Coronary artery (tissue), 2 donors: ENCODE results near the gene PRSS21.

Experiments
- DNase-seq: peaks from one replicate; pipeline ENCODE4 v3.0.0-alpha.2; 2017; ENCODE audit warnings: low spot score
- H3K27ac ChIP-seq, 2 donors: fragments of 200-600 bp; sonication (generic); one replicate each; pipeline ENCODE4 v1.5.1; 2016 to 2019
- H3K4me3 ChIP-seq: fragments of 200-600 bp; sonication (generic); 2 replicates; pipeline ENCODE4 v1.5.1; 2016; ENCODE audit warnings: mild to moderate bottlenecking, moderate library complexity
- CTCF ChIP-seq: fragments of 200-600 bp; sonication (generic); IDR thresholded peaks from one replicate; pipeline ENCODE4 v1.5.1; 2019; ENCODE audit warnings: antibody characterized with exemption

Gene PRSS21

GRCh38 chr16:2771496-2772402 is 45.3 kb upstream of the PRSS21 start:
- no peak for TF ChIP-seq CTCF
- no peak for DNase-seq
- H3K4me3 ChIP-seq: no peak overlapping the region
- no peak overlapping the region for H3K27ac ChIP-seq

GRCh38 chr16:2773188-2773968 is 43.7 kb upstream of the PRSS21 start:
- no peak for DNase-seq
- no peak overlapping the region for H3K4me3 ChIP-seq
- H3K27ac ChIP-seq: peak overlapping the region in 1 of 2 donors; percentile 29
- no peak for TF ChIP-seq CTCF

- TF ChIP-seq CTCF: no peak
- no peak for DNase-seq
- H3K27ac ChIP-seq: no peak overlapping the region
- H3K4me3 ChIP-seq: no peak overlapping the region
These were observed 42.7 kb upstream of the PRSS21 start for GRCh38 chr16:2774161-2774891.

GRCh38 chr16:2775131-2775716 is 41.8 kb upstream of the PRSS21 start:
- no peak for DNase-seq
- H3K4me3 ChIP-seq: peak overlapping the region; percentile 94
- no peak for TF ChIP-seq CTCF
- H3K27ac ChIP-seq: peak overlapping the region in 1 of 2 donors; percentile 21

- Histone ChIP-seq H3K27ac (peak overlapping the region; percentile 98 to 99), H3K4me3 (peak overlapping the region; percentile 94)
- no peak for TF ChIP-seq CTCF
- no peak for DNase-seq
These were observed 41.1 kb upstream of the PRSS21 start for GRCh38 chr16:2775765-2776499.
